Nephron (organoid): ENCODE data around the gene L3MBTL1.

ENCODE experiments used
- H3K27ac Mint-ChIP-seq, 3 experiments: 2 replicates each; pipeline ENCODE4 v1.8.0; 2020; ENCODE audit warnings: mixed read lengths in 3 of 3, mild to moderate bottlenecking in 2 of 3, moderate library complexity in 1 of 3
- H3K27me3 Mint-ChIP-seq: 2 replicates; pipeline ENCODE4 v1.8.0; 2021; ENCODE audit warnings: low read depth, mild to moderate bottlenecking, moderate library complexity, mixed read lengths
- H3K36me3 Mint-ChIP-seq: 2 replicates; pipeline ENCODE4 v1.8.0; 2020; ENCODE audit warnings: low read depth, mixed read lengths
- H3K4me1 Mint-ChIP-seq: 2 replicates; pipeline ENCODE4 v1.8.0; 2020; ENCODE audit warnings: mixed read lengths
- H3K4me3 Mint-ChIP-seq, 3 experiments: 2 replicates each; pipeline ENCODE4 v1.8.0; 2020; ENCODE audit warnings: mild to moderate bottlenecking in 3 of 3, mixed read lengths in 3 of 3, moderate library complexity in 2 of 3
- H3K9me3 Mint-ChIP-seq: 2 replicates; pipeline ENCODE4 v1.8.0; 2020; ENCODE audit warnings: mixed read lengths
- CTCF ChIP-seq, 3 experiments: fragments of 200-600 bp; sonication (generic); IDR thresholded peaks; one replicate each; pipeline ENCODE4 v1.5.0; 2021; ENCODE audit warnings: antibody characterized with exemption in 3 of 3; ENCODE audit not compliant: unreplicated experiment in 3 of 3

L3MBTL1 gene

GRCh38 chr20:43548273-43548880 is 40.9 kb downstream of the L3MBTL1 start:
- peaks cover 5% of the 10 kb centered on the region for H3K27me3 Mint-ChIP-seq
- peaks cover 37% of the 10 kb centered on the region for H3K36me3 Mint-ChIP-seq

GRCh38 chr20:43549416-43550065 is 42.0 kb downstream of the L3MBTL1 start:
- Mint-ChIP-seq H3K4me3 (no peak overlapping the region), H3K4me1 (no peaks in the 10 kb centered on the region), H3K27ac (no peak overlapping the region), H3K27me3 (peaks cover 5% of the 10 kb centered on the region), H3K36me3 (peaks cover 33% of the 10 kb centered on the region), H3K9me3 (peaks cover 15% of the 10 kb centered on the region)
- TF ChIP-seq CTCF (IDR thresholded peaks at IDR 0.05; ENCODE audit: unreplicated experiment in 3 of 3): no peak

More at GRCh38 chr20:43548273-43548880, 40.9 kb downstream of the L3MBTL1 start:
- Mint-ChIP-seq H3K27ac (no peak overlapping the region), H3K9me3 (peaks cover 15% of the 10 kb centered on the region), H3K4me1 (no peaks in the 10 kb centered on the region), H3K4me3 (no peak overlapping the region)
- no peak for TF ChIP-seq CTCF (IDR thresholded peaks at IDR 0.05; ENCODE audit: unreplicated experiment in 3 of 3)

DNA sequence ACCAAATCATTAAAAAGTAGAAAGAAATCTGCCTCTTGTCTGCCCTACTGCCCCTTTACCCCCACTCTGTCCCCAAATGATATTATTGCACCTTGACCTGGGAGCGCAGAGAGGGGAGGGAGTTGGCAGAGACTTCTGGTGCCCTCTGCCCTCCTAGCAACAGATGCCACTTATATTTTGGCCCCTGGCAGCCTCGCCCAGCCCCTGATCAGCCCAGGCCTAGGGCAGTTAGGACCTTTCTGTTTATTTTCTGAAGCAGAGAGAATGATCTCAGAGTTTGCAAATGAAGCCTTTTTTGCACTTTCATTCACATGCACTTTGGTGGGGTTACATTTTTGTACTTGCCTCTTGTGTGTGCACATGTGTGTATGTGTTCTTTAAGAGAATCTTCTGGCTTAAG is 43.0 kb downstream of the L3MBTL1 start:
- Mint-ChIP-seq H3K27ac (no peak overlapping the region), H3K9me3 (peaks cover 15% of the 10 kb centered on the region), H3K4me3 (no peak overlapping the region), H3K4me1 (no peaks in the 10 kb centered on the region), H3K36me3 (peaks cover 31% of the 10 kb centered on the region), H3K27me3 (peaks cover 5% of the 10 kb centered on the region)
- TF ChIP-seq CTCF (IDR thresholded peaks at IDR 0.05; ENCODE audit: unreplicated experiment in 3 of 3): no peak

- Mint-ChIP-seq H3K27me3 (peaks cover 5% of the 10 kb centered on the region), H3K36me3 (no peaks in the 10 kb centered on the region), H3K4me3 (no peak overlapping the region), H3K27ac (no peak overlapping the region), H3K4me1 (peaks cover 15% of the 10 kb centered on the region), H3K9me3 (no peaks in the 10 kb centered on the region)
- TF ChIP-seq CTCF (IDR thresholded peaks at IDR 0.05; ENCODE audit: unreplicated experiment in 3 of 3): no peak
Observed at GRCh38 chr20:43554369-43554768, 46.9 kb downstream of the L3MBTL1 start.

DNA sequence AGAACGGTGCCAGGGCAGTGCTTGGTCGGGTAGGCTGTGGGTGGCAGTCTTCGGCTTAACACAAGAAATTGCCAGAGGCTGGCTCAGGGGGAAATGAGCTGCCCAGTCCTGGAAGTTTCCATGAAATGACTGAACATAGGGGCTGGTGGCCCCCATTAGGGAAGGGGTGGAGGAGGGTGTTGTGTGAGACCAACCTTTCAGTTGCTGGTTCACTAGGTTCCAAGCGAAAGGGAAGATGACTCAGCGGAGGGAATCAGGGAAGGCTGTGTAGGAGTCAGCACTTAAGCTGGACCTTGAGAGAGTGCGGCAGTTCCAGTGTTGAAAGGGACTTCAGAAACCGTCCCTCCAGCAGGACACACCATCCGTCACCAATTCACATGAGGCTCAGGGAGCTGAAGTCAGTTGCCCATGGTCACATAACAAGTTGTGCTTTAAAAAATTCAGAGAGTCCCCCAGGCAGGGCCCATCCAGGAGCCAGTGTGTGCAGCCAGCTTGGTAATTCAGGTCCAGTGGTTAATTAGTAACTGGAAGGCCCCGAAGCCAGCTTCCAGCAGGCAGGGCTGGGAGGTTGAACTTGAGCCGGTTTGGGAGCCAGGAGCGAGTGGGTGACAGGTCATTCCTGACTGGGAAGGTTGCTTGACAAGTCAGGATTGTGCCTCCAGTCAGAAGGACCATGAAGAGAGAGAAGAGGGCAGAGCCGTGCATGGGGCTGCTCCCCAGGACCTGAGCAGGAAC is 51.1 kb downstream of the L3MBTL1 start, which contains the start of gene SGK2:
TSS of gene SGK2 (plus strand) at position 616 of the 735 bp plus-strand sequence. CDS start 7,469 bp downstream, outside the sequence.
- Mint-ChIP-seq H3K27me3 (peaks cover 5% of the 10 kb centered on the region), H3K4me3 (peak within 1 kb of the TSS; percentile 33 to 69 (median 52)), H3K27ac (peak within 1 kb of the TSS; percentile 96 to 99 (median 98)), H3K36me3 (no peaks in the 10 kb centered on the region), H3K4me1 (peaks cover 15% of the 10 kb centered on the region), H3K9me3 (no peaks in the 10 kb centered on the region)
- no peak for TF ChIP-seq CTCF (IDR thresholded peaks at IDR 0.05; ENCODE audit: unreplicated experiment in 3 of 3)
